A204.1 (cell line): ENCODE results near the gene TCF4.

Source experiments
- FAIRE-seq: peaks from 2 replicates; lab custom pipeline; 2012; peaks lifted over from hg19 to GRCh38; lab: Jason Lieb, UNC

The TCF4 gene

GRCh38 chr18:55256929-55257289, 331.1 kb downstream of the TCF4 start:
- no peak for FAIRE-seq

- no peak for FAIRE-seq
Measured at GRCh38 chr18:55256226-55256928, 331.6 kb downstream of the TCF4 start.

- no peak for FAIRE-seq
Measured at GRCh38 chr18:55253814-55254213, 334.2 kb downstream of the TCF4 start.

DNA sequence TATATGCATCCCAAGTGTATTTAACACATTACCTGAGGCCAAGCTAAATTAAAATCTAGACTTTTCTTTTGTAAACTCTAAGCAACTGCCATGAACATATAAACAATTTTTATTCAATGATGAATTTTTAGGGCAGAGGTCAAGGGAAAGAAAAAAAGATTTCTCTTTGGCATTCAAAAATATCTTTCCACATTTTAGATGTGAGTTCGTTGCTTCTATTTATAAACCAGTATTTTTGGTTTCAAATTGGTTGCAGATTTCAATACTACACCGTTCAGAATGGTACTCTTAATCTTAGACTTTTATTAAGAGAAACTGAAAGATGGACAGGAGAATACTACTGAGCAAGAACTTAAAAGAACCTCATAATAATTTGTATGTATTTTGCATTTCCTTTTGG, 335.1 kb downstream of the TCF4 start:
- FAIRE-seq: no peak

- no peak for FAIRE-seq
Measured at GRCh38 chr18:55252053-55252675, 335.8 kb downstream of the TCF4 start.

GRCh38 chr18:55251254-55251971, 336.6 kb downstream of the TCF4 start:
- FAIRE-seq: no peak

DNA sequence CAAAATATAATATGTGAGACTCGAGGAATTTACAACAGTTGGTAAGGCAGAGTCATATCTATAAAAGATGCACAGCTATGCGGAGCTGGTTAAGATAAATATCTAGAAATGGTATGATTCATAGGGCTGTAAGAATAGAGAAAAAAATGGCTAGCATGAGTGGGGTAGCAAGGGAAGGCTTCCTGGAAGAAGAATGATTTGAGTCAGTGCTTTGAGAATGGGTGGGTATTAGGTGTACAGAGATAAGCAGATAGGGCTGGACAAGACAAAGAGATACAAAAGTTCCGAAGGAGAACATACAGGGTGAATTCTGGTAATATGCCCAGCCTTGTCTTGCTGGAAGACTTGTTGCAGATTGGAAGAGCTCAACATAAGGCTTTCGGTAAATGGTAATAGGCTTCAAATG, 337.2 kb downstream of the TCF4 start:
- no peak for FAIRE-seq

- FAIRE-seq: no peak
Measured at GRCh38 chr18:55249550-55249949, 338.4 kb downstream of the TCF4 start.

- no peak for FAIRE-seq
Measured at GRCh38 chr18:55248495-55248894, 339.5 kb downstream of the TCF4 start.

DNA sequence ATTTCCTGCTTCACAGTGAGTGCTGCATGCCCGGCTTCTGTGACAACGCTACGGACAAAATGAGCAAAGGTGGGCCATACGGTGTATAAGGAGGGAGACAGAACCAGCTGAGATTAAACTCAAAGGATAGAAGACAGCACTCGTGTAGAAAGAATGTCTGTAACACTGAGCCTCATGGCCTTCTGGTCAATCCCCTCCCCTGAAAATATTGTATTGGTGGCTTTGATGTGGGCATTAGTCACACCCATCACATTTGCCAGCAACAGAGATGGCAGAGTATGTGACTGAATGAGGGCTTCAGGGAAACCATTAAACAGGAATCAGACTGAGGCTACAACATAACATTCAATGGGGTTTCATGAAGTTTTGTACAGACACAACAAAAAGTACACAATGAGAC, 341.0 kb downstream of the TCF4 start:
- no peak for FAIRE-seq

GRCh38 chr18:55246278-55246677, 341.7 kb downstream of the TCF4 start:
- FAIRE-seq: no peak

DNA sequence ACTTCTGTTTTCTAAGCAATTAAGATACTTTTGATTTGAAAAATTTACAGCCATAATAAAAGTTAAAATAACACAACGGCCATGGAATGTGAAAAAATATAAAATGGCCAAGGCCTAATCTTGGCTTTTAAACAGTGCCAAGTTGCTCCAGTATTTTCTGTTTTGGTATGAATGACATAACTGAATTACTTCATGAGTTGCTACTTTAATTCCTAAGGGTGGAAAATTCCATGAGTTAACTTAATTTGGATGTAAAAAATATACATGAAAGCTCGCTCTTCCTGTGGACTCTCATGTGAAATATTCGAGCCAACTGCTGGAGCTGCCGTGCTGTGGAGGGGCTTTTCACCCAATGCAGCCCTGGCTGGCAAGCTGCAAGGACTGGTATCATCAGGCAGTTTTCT, 342.8 kb downstream of the TCF4 start:
- no peak for FAIRE-seq

DNA sequence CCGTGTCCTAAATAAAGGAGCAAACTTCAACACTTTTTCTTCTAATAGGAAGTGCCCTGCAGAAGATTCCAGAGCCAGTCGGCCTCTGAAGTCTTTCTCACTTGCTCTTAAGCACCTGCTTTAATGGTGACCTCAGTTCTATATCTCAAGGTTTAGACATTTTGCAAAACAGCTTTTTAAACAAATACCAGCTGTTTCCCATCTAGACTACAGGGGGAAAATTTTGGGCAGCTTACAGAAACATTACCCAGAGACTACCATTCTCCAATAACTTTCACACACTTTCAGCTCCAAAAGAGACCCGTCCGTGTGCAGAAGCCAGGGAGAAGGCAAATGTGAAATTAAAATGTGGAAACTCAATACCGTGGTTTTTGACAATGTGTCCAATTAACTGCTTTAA, 343.4 kb downstream of the TCF4 start:
- FAIRE-seq: no peak

DNA sequence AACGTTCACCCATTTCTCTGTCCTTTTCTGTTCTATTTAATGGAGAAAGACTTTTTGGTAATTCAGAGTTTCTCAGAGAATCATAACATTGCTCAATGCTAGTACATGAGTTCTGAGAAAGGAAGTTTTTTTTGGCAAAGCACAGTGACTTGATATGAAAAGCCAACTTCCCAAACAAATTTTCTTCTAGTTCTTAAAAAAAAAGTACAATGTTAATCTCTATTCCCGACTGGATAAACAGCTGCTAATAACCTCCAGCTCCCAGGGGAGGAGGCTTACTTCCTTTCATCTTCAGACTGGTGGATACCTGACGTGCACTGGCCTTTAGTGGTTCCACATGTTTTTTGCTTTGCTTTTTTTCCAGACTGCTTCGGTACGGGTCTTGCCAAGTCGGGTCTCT, 344.1 kb downstream of the TCF4 start:
- no peak for FAIRE-seq

DNA sequence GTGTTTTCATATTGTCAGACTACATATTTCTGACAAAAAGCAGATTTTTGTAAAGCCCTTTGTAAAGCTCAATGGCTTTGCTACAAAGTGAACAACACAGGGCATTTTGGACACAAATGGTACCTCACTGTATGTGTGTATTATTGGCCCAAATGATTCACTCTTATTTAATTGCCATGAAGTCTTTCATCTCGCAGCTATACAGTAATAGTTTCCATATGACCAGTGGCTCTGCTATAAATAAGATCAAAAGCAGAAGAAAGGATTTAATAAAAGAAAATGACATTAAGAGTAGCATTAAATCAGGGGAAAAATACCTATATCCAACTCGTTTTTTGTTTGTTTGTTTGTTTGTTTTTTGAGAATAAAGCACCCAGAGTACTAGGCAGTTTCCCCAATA, 344.7 kb downstream of the TCF4 start:
- no peak for FAIRE-seq

DNA sequence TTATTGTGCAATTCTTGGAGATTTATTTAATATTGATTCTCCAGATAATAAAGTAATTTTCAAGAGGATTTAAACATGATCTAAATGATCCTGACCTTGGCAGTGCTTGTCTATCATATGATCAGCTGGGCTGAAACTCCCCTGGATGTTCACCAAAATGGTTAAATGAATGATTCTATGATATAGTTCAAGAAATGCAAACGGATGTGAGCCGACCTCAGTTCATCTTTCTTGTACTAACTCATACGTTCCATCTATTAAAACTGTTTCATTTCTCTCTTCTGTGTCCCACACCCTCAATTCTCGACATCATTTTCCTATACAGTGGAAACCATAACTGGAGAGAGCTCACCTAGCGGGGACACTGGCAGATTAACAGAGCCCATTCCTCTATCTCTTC, 347.0 kb downstream of the TCF4 start:
- no peak for FAIRE-seq

DNA sequence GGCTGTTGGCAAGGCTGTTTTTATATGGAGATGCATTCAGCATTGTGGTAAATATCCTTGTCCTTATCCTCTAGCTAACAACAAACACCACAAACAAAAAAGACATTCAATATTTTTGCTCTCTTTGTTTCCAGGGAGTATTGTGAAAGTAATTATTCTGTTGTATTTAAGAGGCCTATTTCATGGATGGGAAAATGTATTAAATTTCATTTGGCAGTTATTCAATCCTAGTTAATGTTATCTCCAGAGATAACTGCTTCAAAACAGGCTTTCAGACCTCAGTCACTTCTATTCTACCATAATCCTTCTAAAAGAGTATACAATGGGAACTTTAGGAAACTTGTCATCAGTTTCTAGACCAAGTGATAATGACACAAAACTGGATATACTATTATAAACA, 348.3 kb downstream of the TCF4 start:
- no peak for FAIRE-seq

DNA sequence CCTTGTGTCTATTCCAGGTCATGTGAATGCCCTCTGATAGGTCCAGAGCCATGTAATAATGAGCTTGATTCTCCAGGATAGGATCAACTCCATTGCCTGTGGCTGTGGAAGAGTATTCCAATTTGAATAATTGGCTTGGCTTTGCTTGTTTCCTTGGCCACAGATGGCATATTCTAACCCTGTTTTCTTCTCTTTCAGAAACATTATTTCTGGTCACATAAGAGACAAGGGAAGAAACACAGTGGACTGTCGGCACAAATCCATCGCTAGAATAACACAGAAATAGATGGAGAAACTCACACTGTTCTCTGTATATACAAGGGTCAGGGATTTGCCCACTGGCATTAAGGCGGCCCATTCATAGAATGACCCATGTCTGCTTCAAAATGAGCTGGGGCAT, 350.3 kb downstream of the TCF4 start:
- no peak for FAIRE-seq

DNA sequence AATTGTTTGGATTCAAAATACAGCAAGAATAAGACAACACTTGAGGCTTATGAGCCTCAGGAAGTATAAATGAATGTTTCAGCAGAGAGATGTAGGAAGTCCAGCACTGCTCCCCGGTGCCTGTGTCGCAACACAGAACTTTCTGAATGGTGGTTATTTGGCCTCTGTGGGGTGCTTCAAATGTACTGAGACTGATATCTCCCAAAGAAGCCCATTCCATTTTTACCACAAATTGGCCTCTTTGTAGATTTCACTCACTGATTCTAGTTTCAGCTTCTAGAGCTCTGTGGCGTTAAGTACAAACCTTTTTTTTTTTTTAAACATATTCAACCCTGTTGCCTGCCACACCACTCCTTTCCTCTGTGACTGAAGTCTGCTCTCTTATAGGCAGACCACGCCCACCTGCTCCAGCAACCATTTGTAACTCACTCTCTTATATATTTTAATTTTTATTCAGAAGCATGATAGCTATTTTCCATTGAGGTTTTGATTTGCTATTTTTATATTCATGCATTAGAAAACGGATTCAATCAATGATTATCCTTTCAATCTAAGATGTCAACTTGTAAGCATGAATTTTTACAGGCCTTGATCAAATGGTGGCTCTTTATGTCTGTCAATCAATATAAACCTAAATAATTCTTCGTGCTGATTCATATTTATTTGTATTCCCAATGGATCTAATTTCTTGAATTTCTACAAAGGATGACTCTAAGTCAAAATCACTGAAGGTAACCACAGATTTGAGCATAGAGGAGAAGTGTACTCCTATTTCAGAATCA, 351.7 kb downstream of the TCF4 start:
- FAIRE-seq: no peak

DNA sequence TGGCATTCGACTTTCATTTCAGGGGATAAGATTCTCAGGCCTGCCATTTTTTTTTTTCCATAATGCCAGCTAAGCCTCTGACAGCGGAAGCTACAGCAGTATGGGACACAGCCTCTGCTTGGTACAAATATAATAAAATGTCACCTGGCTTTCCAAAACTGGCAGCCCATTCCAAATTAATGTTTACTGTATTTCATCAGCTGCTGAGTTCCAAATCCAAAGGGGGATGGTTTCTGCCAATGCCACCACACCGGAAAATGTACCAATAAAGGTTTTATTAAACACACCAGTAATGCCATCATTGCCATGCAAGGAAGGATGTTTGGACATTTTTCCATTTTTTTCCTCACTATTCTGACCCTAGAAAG, 352.9 kb downstream of the TCF4 start:
- FAIRE-seq: no peak

GRCh38 chr18:55234366-55235093, 353.5 kb downstream of the TCF4 start:
- FAIRE-seq: no peak

DNA sequence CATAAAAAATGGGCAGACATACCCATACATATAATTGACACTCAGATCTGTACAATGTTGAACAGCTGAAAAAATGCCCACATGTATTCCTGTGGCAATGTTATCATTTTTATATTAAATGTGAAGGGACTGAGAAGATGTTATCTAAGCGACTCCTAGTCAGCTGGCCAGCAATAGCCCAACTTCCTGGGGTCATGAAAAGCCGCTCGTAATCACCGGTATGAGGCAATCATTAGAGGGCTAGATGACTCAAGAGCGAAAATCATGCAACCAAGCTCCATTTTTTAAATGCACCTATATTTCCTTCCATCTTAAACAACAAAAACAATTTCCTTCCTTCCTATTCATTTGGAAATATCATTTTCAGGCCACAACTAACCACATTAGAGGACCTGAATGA, 354.1 kb downstream of the TCF4 start:
- FAIRE-seq: no peak
